HepG2 (cell line): ENCODE measurements around the gene KHNYN. TPM values are rescaled to one million over a fixed set of nuclear protein-coding genes. Genes with fewer than 3 reads are reported as not detected.

Experiments used
- ATF5 ChIP-seq: sonication (generic); formaldehyde crosslinking; IDR thresholded peaks from 2 replicates; pipeline ENCODE4 v1.4.0; 2020; ENCODE audit warnings: mild to moderate bottlenecking, low read depth, missing genetic modification reagents
- ESRRA ChIP-seq: sonication (generic); formaldehyde crosslinking; IDR thresholded peaks from 2 replicates; pipeline ENCODE4 v1.5.1; 2020; ENCODE audit warnings: mild to moderate bottlenecking, low read depth, missing genetic modification reagents
- ETS1 ChIP-seq: sonication (generic); formaldehyde crosslinking; IDR thresholded peaks from 2 replicates; pipeline ENCODE4 v1.4.0; 2020; ENCODE audit warnings: missing genetic modification reagents
- FOXK2 ChIP-seq: fragments of 450-650 bp; IDR thresholded peaks from 2 replicates; pipeline ENCODE4 v1.6.1; 2016
- HDAC2 ChIP-seq: sonication (generic); formaldehyde crosslinking; IDR thresholded peaks from 2 replicates; pipeline ENCODE4 v1.4.0; 2020; ENCODE audit warnings: missing genetic modification reagents
- HMGA1 ChIP-seq: sonication (generic); formaldehyde crosslinking; conservative IDR thresholded peaks from 2 replicates; pipeline ENCODE4 v1.4.0; 2020; ENCODE audit warnings: missing genetic modification reagents
- KLF9 ChIP-seq: IDR thresholded peaks from 2 replicates; pipeline ENCODE4 v1.6.1; 2016; ENCODE audit warnings: low read depth
- MED13 ChIP-seq: sonication (generic); formaldehyde crosslinking; IDR thresholded peaks from 2 replicates; pipeline ENCODE4 v1.5.0; 2020; ENCODE audit warnings: missing genetic modification reagents
- NPAS2 ChIP-seq: sonication (generic); formaldehyde crosslinking; IDR thresholded peaks from 2 replicates; pipeline ENCODE4 v1.8.0; 2022; ENCODE audit warnings: mild to moderate bottlenecking, missing genetic modification reagents, borderline replicate concordance
- PAWR ChIP-seq: sonication (generic); formaldehyde crosslinking; IDR thresholded peaks from 2 replicates; pipeline ENCODE4 v1.4.0; 2020; ENCODE audit warnings: missing genetic modification reagents, mild to moderate bottlenecking, borderline replicate concordance
- TBX3 ChIP-seq: fragments of 450-650 bp; IDR thresholded peaks from 2 replicates; pipeline ENCODE4 v1.6.1; 2017; ENCODE audit warnings: antibody characterized with exemption, mild to moderate bottlenecking, inconsistent platforms, borderline replicate concordance
- TEAD3 ChIP-seq: optimal IDR thresholded peaks from 2 replicates; pipeline ENCODE3; 2016; ENCODE audit warnings: borderline replicate concordance
- TP53 ChIP-seq: sonication (generic); formaldehyde crosslinking; conservative IDR thresholded peaks from 2 replicates; pipeline ENCODE4 v1.4.0; 2020; ENCODE audit warnings: missing genetic modification reagents
- ZBTB20 ChIP-seq: sonication (generic); formaldehyde crosslinking; IDR thresholded peaks from 2 replicates; pipeline ENCODE4 v1.8.1; 2023; ENCODE audit warnings: missing genetic modification reagents, low read depth, mild to moderate bottlenecking, borderline replicate concordance
- ZBTB39 ChIP-seq: sonication (generic); formaldehyde crosslinking; IDR thresholded peaks from 2 replicates; pipeline ENCODE4 v1.5.0; 2020; ENCODE audit warnings: missing genetic modification reagents
- ZBTB46 ChIP-seq: sonication (generic); formaldehyde crosslinking; IDR thresholded peaks from 2 replicates; pipeline ENCODE4 v1.4.0; 2020; ENCODE audit warnings: mild to moderate bottlenecking, missing genetic modification reagents, borderline replicate concordance
- ZC3H13 ChIP-seq: sonication (generic); formaldehyde crosslinking; IDR thresholded peaks from 2 replicates; pipeline ENCODE4 v1.8.1; 2023; ENCODE audit warnings: mild to moderate bottlenecking, missing genetic modification reagents, moderate library complexity
- ZNF329 ChIP-seq: sonication (generic); formaldehyde crosslinking; IDR thresholded peaks from 2 replicates; pipeline ENCODE4 v1.9.0; 2021; ENCODE audit warnings: low read depth, mild to moderate bottlenecking, missing genetic modification reagents
- ZNF382 ChIP-seq: sonication (generic); formaldehyde crosslinking; IDR thresholded peaks from 2 replicates; pipeline ENCODE4 v1.5.0; 2020; ENCODE audit warnings: missing genetic modification reagents, mild to moderate bottlenecking, borderline replicate concordance
- ZNF547 ChIP-seq: sonication (generic); formaldehyde crosslinking; IDR thresholded peaks from 2 replicates; pipeline ENCODE4 v1.5.1; 2020; ENCODE audit warnings: mild to moderate bottlenecking, missing genetic modification reagents
- polyA plus RNA-seq, 8 experiments: library from polyadenylated mRNA; depleted of rRNA in 3 of 8; stranded (reverse) in 7 of 8; unstranded in 1 of 8; fragments of >200 nt; fragmentation: Illumina TruSeq in 4 of 8; extraction: Trizol in 4 of 8; gene quantifications; 2 replicates each; pipeline versions ENCODE4 v1.2.1 to v1.2.3, GENCODE V29; 2011 to 2016; ENCODE audit warnings: low read depth in 4 of 8, missing spikeins in 1 of 8, mixed read lengths in 1 of 8; ENCODE audit not compliant: insufficient read depth in 1 of 8
- total RNA-seq, 5 experiments: library from RNA; depleted of rRNA; stranded (reverse); fragments of >200 nt; fragmentation: Illumina TruSeq; extraction: Trizol; gene quantifications; 2 replicates each; pipeline ENCODE4 v1.2.3, GENCODE V29; 2016; ENCODE audit warnings: low read depth in 1 of 5

Gene KHNYN
- total and polyA plus RNA-seq, 2 of the 13 experiments (the other 11 are each of a cell fraction or from before 2014, with no cell fraction given), result 52.8 to 75.7 TPM

GRCh38 chr14:24443053-24443665 lies 13.4 kb downstream of the KHNYN start (continued):
- TF ChIP-seq ZBTB39 (CRISPR knock-in tag) (0 out of 2 replicates have a peak, but pooled peaks have one; percentile 26), ZNF547 (no peak), KLF9 (CRISPR knock-in tag) (no peak), TP53 (CRISPR knock-in tag) (no peak), FOXK2 (no peak), ZC3H13 (CRISPR knock-in tag) (peak; percentile 17; the same call in 1 of the 2 replicates), TBX3 (no peak), TEAD3 (no peak), ZNF382 (CRISPR knock-in tag) (no peak), HMGA1 (CRISPR knock-in tag) (0 out of 2 replicates have a peak, but pooled peaks have one; percentile 41), ZNF329 (CRISPR knock-in tag) (0 out of 2 replicates have a peak, but pooled peaks have one; percentile 14), PAWR (no peak), MED13 (no peak), NPAS2 (CRISPR knock-in tag) (no peak), HDAC2 (CRISPR knock-in tag) (no peak), ZBTB46 (CRISPR knock-in tag) (0 out of 2 replicates have a peak, but pooled peaks have one; percentile 51), ATF5 (CRISPR knock-in tag) (no peak), ZBTB20 (CRISPR knock-in tag) (no peak), ETS1 (peak; percentile 79; the same call in 1 of the 2 replicates), ESRRA (CRISPR knock-in tag) (no peak)
